GM19193 (cell line): Measurements from ENCODE around the gene TMX2.
A peak's percentile ranks its signal among the peaks of the same experiment; 100 is the strongest.

ENCODE experiments used
- POLR2A ChIP-seq: IDR thresholded peaks from 4 replicates; pipeline ENCODE4 v1.6.1; 2011; ENCODE audit not compliant: insufficient read depth, insufficient read length; ENCODE audit errors: extremely low read depth

Gene TMX2

GRCh38 chr11:57712256-57713150 is at the start of gene TMX2:
TMX2 (plus strand) TSS chr11:57712593; CDS start chr11:57712619, 26 bp downstream.
- peak; percentile 82 for TF ChIP-seq POLR2A

DNA sequence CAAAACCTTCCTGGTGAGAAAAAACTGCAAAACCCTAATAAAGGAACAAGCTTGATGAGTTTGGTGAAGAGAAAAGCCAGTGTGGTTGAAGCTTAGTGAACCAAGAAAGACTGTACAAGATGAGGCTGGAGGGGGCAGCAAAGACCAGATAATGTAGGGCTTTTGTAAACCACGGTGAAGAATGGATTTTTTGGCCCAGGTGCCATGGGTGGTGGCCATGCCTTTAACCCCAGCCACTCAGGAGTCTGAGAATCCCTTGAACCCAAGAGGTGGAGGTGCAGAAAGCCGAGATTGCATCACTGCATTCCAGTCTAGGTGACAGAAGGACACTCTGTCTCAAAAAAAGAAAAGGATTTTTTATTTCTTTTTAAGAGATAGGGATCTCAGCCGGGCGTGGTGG is 49.5 kb upstream of the TMX2 start:
- TF ChIP-seq POLR2A = no peak

DNA sequence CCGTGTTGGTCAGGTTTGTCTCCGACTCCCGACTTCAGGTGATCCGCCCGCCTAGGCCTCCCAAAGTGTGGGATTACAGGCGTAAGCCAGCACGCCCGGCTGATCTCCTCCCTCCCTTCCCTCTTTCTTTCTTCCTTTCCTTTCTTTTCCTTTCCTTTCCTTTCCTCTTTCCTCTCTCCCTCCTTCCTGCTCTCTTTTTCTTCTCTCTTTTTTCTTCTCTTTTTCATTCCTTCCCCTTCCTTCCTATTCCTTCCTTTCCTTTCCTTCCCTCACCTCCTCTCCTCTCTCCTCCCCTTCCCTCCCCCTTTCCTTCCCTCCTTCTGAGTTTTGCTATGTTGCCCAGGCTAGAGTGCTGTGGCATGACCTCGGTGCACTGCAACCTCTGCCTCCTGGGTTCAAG is 48.4 kb upstream of the TMX2 start:
- no peak for TF ChIP-seq POLR2A

- TF ChIP-seq POLR2A = peak; percentile 46
These were observed 45.2 kb upstream of the TMX2 start for GRCh38 chr11:57667117-57667735.

DNA sequence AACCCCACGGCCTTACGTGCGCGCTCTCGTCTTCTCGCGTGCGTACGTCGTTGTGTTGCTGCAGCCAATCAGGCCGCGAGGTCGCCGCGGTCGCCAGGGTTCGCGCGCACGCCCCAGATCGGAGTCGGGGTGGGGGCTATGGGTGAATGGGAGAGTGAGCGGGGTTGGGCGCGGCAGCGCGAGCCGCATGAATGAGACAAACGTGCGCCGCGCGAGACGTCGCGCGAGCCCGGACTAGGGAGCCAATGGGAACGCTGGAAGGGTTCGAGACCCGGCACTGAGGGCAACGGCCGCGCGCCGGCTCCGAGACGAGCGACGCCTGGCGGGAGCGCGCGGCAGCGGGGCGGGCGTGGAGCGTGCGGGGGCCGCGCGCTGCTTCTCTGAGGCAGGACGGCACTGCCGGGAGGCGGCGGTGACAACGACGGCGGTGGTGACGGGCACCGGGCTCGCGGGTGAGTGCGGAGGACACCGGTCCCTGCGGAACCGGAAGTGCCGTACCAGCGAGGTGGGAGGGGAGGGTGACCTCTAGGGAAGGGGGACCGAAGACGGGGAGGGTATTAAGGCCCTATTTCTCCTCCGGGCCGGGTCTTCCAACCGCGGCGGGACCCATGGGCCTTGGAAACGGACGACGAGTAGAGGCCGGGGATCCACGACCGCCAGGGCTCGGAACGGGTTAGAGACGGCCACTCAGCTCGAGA is 44.5 kb upstream of the TMX2 start, which contains the start of gene ZDHHC5:
ZDHHC5 (plus strand) TSS at position 379 of the 698 bp plus-strand sequence. CDS start 4,977 bp downstream, outside the sequence.
- TF ChIP-seq POLR2A = peak; percentile 93

DNA sequence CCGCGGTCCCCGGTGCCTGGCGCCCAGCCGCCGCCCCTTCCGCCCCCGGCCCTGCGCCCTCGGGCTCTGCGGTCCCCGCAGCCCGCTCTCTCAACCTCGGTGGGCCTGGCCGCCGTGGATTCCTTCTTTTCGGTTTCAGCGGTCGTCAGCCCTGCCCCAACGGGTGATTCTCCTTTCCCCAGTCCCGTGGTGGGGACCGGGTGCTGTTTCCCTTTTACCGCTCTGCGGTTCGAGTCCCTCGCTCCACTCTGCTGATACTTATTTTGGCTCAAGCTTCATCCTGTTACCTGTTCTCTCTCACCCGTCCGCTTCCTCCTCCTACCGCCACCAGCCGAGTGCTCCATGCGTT is 44.0 kb upstream of the TMX2 start:
- no peak for TF ChIP-seq POLR2A

GRCh38 chr11:57674251-57674650 is 38.1 kb upstream of the TMX2 start:
- no peak for TF ChIP-seq POLR2A

GRCh38 chr11:57675176-57675941 is 37.0 kb upstream of the TMX2 start:
- TF ChIP-seq POLR2A = no peak

DNA sequence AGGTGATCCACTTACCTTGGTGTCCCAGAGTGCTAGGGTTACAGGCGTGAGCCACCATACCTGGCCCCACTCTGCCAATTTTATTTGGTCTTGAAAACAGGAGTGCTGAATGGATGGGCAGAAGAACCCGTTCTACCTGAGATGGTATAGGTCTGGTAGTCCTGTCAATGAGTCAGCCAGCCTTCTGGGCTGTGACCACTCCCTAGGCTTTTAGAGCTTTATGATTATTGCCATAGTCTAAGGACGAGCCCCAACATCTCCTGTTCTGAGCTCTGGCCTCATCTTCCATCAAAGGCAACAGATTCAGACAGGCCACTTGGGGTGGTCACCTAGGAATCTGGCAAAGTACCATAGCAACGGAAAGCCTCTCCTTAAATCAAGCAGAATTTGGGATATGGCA is 33.0 kb upstream of the TMX2 start:
- TF ChIP-seq POLR2A = no peak

- no peak for TF ChIP-seq POLR2A
These were observed 31.9 kb upstream of the TMX2 start for GRCh38 chr11:57680552-57680874.

DNA sequence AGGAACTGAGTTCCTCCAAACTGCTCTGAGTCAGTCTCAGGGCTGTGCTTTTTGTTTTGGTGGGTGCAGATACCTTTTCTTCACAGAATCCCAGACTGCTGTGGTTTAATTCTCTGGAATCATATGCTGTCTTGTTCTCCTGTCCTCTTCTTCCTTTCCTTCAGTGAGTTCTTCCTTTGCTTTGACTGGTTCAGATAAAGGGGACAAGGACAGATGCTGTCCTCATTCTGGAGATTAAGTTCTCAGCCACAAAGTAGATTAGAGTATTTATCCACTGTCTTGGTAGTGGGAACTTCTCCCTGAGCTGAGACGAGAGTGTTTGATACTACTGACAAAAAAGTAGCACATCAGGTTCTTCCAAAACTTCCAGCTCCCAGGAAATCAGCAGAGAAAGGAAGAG is 31.2 kb upstream of the TMX2 start:
- no peak for TF ChIP-seq POLR2A

DNA sequence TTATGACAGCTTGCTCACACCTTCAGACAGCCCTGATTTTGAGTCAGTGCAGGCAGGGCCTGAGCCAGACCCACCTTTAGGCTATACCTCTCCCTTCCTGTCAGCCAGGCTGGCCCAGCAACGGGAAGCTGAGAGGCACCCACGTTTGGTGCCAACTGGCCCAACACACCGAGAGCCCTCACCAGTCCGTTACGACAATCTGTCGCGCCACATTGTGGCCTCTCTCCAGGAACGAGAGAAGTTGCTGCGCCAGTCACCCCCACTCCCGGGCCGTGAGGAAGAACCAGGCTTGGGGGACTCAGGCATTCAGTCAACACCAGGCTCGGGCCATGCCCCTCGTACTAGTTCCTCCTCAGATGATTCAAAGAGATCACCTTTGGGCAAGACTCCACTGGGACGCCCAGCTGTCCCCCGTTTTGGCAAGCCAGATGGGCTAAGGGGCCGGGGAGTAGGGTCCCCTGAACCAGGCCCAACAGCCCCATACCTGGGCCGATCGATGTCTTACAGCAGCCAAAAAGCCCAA is 13.5 kb upstream of the TMX2 start:
- TF ChIP-seq POLR2A = no peak

- TF ChIP-seq POLR2A = no peak
These were observed 12.6 kb upstream of the TMX2 start for GRCh38 chr11:57699813-57700212.

GRCh38 chr11:57700425-57700824 is 12.0 kb upstream of the TMX2 start:
- TF ChIP-seq POLR2A = no peak

GRCh38 chr11:57703341-57703740 is 9.1 kb upstream of the TMX2 start:
- no peak for TF ChIP-seq POLR2A

DNA sequence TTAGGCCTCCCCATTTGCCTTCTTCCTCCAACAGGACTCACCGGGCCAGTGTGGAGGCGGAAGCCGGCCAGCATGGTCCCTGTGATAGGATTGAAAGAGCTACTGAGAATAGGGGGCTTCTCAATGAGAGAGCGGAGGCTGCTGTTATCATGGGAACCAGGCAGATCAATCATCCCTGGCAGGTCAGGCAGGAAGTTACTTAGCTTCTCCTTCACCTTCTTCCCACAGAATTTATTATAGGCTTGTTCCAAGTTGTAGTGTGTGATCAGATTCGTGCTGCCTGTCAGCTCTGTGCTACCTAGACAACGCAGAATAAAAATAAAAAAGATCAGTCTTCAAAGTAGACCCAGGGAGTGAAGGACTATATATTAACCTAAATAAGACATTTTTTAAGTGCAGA is 7.5 kb upstream of the TMX2 start:
- TF ChIP-seq POLR2A = no peak
